Subcutaneous abdominal adipose tissue (tissue), 5 donors: Measurements from ENCODE around the gene LSS.
"Not testable (repeated sequence)": the region's sequence is repeated elsewhere in the genome, so short reads cannot be mapped to it uniquely, and the experiment has no call there.

Experiments
- H3K27ac ChIP-seq: one replicate; pipeline ENCODE4 v1.7.0; 2013; ENCODE audit warnings: low read depth, mild to moderate bottlenecking, inconsistent platforms, low read length, moderate library complexity
- H3K27me3 ChIP-seq, 5 donors: one replicate each; pipeline ENCODE4 v1.7.0; 2013; ENCODE audit warnings: low read length in 5 of 5, inconsistent platforms in 1 of 5; ENCODE audit not compliant: control insufficient read depth in 5 of 5, insufficient read depth in 4 of 5
- H3K36me3 ChIP-seq, 5 donors: one replicate each; pipeline ENCODE4 v1.7.0; 2013; ENCODE audit warnings: low read length in 5 of 5; ENCODE audit not compliant: control insufficient read depth in 5 of 5, insufficient read depth in 5 of 5
- H3K4me1 ChIP-seq, 5 donors: one replicate each; pipeline ENCODE4 v1.7.0; 2013; ENCODE audit warnings: low read length in 5 of 5, mild to moderate bottlenecking in 3 of 5, moderate library complexity in 1 of 5; ENCODE audit not compliant: control insufficient read depth in 5 of 5, insufficient read depth in 5 of 5
- H3K4me3 ChIP-seq, 5 donors: one replicate each; pipeline ENCODE4 v1.7.0; 2013; ENCODE audit warnings: low read length in 5 of 5, low read depth in 1 of 5
- H3K9ac ChIP-seq, 5 donors: one replicate each; pipeline ENCODE4 v1.7.0; 2013; ENCODE audit warnings: low read length in 5 of 5, mild to moderate bottlenecking in 4 of 5, moderate library complexity in 3 of 5
- H3K9me3 ChIP-seq, 5 donors: one replicate each; pipeline ENCODE4 v1.7.0; 2013; ENCODE audit warnings: low read length in 5 of 5; ENCODE audit not compliant: control insufficient read depth in 5 of 5
- donor health status: healthy.
- donor health status: healthy.
- donor health status: healthy.
- donor health status: healthy.
- donor health status: healthy.

LSS gene

DNA sequence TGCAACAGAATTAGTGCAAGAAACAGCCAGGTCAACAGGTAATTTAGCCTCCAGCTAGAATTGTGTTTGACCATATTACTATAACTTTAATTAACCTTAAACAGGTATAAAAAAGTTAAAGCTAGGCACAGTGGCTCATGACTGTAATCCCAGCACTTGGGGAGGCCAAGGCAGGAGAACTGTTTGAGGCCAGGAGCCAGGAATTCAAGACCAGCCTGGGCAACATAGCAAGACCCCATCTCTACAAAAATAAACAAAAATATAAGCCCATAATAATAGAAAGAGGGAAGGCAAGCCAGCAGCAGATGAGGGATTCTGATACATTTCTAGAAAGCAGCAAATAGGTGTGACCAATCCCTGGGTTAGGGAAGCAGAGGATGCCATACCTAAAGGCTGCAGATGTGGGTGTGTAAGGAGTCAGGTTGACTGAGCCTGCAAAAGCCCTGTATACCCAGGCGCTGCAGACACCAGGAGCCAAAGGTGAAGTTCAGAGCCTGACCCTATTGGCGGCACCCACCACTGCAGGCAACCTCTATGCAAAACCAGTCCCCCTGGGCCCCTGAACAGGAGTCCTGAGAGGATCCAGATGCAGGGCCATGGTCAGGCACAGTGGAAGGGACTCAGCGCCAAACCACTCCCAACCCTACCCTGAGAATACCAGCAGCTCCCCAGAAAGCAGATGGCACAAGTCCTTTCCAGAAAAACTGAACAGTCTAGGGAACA is 19.3 kb upstream of the LSS start:
- Histone ChIP-seq H3K9ac (peak overlapping the region in 1 of 5 donors; percentile 15), H3K9me3 (no peaks in the 10 kb centered on the region), H3K27me3 (no peaks in the 10 kb centered on the region), H3K36me3 (peaks cover 15 to 97% (median 84%) of the 10 kb centered on the region in 5 donors), H3K4me1 (no peaks in the 10 kb centered on the region), H3K27ac (no peak overlapping the region), H3K4me3 (no peak overlapping the region)

DNA sequence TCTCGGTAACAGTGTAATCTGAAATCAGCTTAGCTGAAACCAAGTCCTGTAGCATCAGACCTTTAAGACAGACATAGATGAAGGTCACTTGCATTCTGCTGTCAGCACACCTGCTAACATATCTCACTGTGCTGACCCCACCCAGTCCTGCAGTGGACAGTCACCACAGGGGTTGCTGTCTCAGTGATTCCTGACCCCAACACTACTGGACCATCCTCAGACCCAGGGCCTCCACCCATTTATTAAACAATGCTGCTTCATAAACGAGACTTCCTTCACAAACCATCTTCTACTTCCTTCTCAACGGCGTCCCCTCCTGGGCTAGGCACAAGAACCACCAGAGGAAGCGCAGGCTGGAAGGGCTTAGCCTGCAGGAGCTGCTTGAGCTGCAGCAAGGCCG is 17.8 kb upstream of the LSS start:
- Histone ChIP-seq H3K9me3 (no peaks in the 10 kb centered on the region), H3K27me3 (no peaks in the 10 kb centered on the region), H3K4me1 (no peaks in the 10 kb centered on the region), H3K36me3 (peaks cover 27 to 97% (median 87%) of the 10 kb centered on the region in 5 donors), H3K4me3 (no peak overlapping the region), H3K27ac (no peak overlapping the region), H3K9ac (no peak overlapping the region)

DNA sequence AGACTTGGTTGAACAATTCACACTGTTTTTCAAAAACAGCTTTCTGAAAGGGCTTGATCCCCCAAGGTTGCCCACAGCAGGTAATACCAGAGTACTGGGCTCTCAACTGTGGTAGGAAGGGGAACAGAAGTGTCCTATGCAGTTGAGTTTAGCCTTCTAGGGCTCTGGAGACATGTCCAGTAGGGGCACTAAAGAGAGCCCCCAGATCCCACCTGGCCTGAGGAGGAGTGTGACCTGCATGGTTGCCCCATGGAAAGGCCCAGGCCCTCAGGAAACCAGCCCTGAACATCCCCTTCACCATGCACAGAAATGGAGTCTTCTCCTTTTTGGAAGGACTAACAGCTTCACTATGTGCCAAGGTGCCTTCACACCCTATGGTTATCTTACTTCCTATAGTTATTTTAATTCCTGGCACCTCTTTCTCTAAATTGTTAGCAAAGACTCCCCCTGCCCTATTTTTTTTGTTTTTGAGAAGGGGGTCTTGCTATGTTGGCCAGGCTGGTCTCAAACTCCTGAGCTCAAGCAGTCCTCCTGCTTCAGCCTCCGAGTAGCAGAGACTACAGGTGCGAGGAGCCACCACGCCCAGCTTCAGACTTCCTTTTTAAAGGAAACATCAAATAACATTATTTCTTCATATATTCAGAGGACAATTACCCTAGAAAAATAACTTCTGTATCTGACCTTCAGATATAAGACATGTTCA is 16.8 kb upstream of the LSS start:
- Histone ChIP-seq H3K4me3 (no peak overlapping the region), H3K4me1 (no peaks in the 10 kb centered on the region), H3K9ac (no peak overlapping the region), H3K27ac (no peak overlapping the region), H3K9me3 (no peaks in the 10 kb centered on the region), H3K27me3 (no peaks in the 10 kb centered on the region), H3K36me3 (peaks cover 22 to 97% (median 87%) of the 10 kb centered on the region in 5 donors)

DNA sequence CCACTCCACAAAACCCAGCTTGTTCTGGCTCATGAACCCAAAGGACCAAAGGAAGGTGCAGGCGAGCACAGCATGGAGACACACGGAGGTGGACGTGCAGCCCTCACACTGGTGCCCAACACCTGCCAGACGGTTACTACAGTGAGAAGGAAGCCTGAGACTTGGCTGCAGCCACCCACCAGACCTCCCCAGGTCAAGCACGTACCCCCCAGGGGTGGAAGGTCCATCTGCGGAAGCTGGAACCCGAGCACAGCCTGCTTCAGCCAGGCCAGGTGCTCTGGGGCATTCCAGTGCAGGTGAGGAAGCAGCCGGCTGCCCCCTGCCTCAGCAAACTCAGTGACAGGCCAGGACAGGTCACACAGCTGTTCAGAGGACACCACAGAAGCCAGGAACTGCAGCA is 16.0 kb upstream of the LSS start:
- Histone ChIP-seq H3K9ac (no peak overlapping the region), H3K9me3 (no peaks in the 10 kb centered on the region), H3K27me3 (no peaks in the 10 kb centered on the region), H3K4me3 (no peak overlapping the region), H3K27ac (no peak overlapping the region), H3K36me3 (peaks cover 22 to 97% (median 87%) of the 10 kb centered on the region in 5 donors), H3K4me1 (no peaks in the 10 kb centered on the region)

DNA sequence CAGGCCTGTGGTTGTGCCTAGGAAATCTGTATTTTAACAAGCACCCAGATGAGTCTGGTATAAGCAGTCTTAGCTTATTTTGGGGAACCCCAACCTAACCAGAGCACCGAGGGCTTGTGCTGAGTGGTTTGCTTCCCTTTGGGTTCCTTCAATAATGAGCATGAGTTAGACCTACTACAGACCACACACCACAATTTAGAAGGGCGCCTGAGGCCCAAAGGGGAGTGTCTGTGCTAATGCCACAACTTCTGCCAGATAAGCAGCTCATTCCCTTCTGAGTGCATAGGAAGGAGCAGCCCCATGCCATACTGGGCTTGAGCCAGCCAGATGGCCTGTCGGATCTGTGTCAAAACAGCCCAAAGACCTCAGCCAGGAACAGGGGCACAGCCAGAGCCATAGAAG is 15.4 kb upstream of the LSS start:
- H3K4me1 ChIP-seq, result no peaks in the 10 kb centered on the region
- no peak overlapping the region for H3K9ac ChIP-seq
- H3K9me3 ChIP-seq, result no peaks in the 10 kb centered on the region
- H3K4me3 ChIP-seq, result no peak overlapping the region
- no peak overlapping the region for H3K27ac ChIP-seq
- peaks cover 22 to 97% (median 90%) of the 10 kb centered on the region in 5 donors for H3K36me3 ChIP-seq
- no peaks in the 10 kb centered on the region for H3K27me3 ChIP-seq

DNA sequence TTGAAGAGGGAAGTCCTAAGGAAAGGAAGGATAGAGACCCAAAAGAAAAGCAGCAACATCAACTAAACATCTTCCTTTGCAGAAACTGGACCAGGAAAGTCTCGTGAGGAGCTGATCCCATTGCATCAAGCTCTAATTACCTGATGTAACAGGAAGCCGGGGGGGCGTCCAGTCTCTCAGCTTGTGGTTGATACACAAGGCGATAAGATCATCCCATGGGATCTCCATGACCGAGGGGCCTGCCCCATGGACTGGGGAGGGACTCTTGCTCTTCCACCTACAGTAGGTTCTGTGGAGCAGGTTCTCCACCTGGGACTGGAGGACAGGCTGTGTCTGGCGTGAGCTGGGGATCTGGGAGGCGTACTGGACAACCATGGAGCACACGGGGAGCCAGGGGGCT is 14.8 kb upstream of the LSS start:
- Histone ChIP-seq H3K4me1 (no peaks in the 10 kb centered on the region), H3K27ac (no peak overlapping the region), H3K9ac (no peak overlapping the region), H3K9me3 (no peaks in the 10 kb centered on the region), H3K4me3 (no peak overlapping the region), H3K36me3 (peaks cover 22 to 97% (median 91%) of the 10 kb centered on the region in 5 donors), H3K27me3 (no peaks in the 10 kb centered on the region)

DNA sequence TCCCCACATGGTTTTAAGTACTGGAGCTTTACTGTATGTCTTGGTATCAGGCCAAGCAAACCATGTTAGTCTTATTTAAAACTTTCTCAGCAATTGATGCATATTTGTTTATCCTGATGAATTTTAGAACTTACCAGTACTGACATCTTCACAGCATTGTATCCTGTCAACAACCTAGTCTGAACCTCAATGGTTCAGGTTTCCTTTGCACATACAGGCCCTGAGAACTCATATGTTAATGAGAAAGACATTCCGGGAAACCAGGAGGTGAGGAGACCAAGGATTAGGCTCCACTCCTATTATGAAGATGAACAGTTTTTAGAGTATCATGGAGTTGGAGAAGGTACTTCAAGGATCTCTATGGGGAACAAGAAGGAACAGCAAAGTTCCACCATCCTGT is 13.0 kb upstream of the LSS start:
- H3K27ac ChIP-seq, H3K4me3 ChIP-seq, H3K9ac ChIP-seq, H3K4me1 ChIP-seq, H3K27me3 ChIP-seq, H3K9me3 ChIP-seq: not testable (repeated sequence)
- peaks cover 24 to 90% (median 82%) of the 10 kb centered on the region in 5 donors for H3K36me3 ChIP-seq

DNA sequence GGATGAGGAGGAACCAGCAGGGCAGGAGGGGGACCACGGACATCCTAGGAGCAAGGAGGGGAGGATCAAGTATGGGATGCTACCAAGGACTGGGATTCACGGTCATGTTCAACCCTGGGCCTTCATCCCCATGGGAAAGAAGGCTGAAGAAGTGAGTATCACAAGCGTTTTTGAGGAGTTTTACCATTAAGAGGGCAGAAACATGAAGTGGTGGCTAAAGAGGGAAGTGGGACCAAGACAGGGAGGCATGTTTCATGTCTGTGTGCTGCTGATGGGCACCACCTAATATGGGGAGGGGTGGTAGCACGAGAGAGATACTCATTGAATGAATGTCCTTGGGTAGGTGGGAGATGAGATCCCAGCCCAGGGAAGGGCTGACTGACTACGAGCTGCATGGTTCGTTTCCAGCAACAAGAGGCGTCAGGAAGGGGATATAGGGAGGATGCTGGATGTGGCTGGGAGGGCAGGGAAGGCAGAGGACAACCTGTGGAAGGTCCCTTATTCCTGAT is 11.3 kb upstream of the LSS start:
- peaks cover 29 to 91% (median 82%) of the 10 kb centered on the region in 5 donors for H3K36me3 ChIP-seq
- H3K27ac ChIP-seq, result no peak overlapping the region
- no peak overlapping the region for H3K9ac ChIP-seq
- H3K4me3 ChIP-seq, result no peak overlapping the region
- no peaks in the 10 kb centered on the region for H3K4me1 ChIP-seq
- H3K9me3 ChIP-seq, result no peaks in the 10 kb centered on the region
- H3K27me3 ChIP-seq, result no peaks in the 10 kb centered on the region

DNA sequence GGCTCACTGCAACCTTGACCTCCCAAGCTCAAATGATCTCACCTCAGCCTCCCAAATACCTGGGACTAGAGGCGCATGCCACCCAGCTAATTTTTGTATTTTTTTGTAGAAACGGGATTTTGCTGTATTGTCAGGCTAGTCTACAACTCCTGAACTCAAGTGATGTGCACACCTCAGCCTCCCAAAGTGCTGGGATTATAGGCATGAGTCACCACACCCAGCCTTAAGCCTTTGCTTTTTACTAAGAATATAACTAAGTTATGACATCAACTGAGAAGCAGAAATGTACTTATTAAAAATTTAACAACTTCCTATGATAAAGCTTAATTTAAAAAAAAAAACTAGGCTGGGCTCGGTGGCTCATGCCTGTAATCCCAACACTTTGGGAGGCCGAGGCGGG is 8.9 kb upstream of the LSS start:
- no peak overlapping the region for H3K27ac ChIP-seq
- H3K4me3 ChIP-seq, result no peak overlapping the region
- H3K36me3 ChIP-seq, result peaks cover 35 to 88% (median 74%) of the 10 kb centered on the region in 5 donors
- no peaks in the 10 kb centered on the region for H3K27me3 ChIP-seq
- H3K9me3 ChIP-seq, result no peaks in the 10 kb centered on the region
- no peak overlapping the region for H3K9ac ChIP-seq
- H3K4me1 ChIP-seq, result no peaks in the 10 kb centered on the region

DNA sequence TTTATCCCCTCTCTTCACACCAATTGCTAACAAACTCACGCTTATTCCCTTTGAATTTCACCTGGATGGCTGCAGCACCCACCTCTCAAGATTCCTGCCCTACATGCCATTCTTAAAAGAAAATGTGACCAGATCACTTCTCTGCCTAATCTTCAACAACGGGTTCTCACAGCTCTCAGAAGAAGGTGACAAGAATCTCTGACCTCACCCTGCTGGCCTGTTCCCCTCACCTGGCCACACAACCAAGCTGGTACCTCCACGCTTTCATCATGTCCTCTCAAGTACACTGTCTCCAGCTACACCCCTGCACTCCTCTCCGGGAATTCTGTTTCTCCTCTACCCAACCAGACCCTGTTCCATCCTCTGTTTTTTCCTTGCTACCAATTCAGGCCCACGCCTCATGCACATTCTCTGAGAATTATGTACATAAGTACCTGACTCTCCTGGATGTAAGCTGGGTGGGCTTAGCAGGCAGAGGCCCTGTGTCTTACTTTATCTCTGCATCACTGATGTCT is 5.9 kb upstream of the LSS start:
- Histone ChIP-seq H3K27ac (no peak overlapping the region), H3K4me3 (no peak overlapping the region), H3K9ac (no peak overlapping the region), H3K9me3 (no peaks in the 10 kb centered on the region), H3K4me1 (peaks cover 0 to 4% (median 3%) of the 10 kb centered on the region in 5 donors), H3K27me3 (no peaks in the 10 kb centered on the region), H3K36me3 (peaks cover 21 to 58% (median 46%) of the 10 kb centered on the region in 5 donors)
